Right hindlimb (tissue), 1 donor: ENCODE results near the gene GPR107.

Experiments
- DNase-seq: peaks from one replicate; pipeline ENCODE4 v3.0.0-alpha.2; 2018

Gene GPR107

DNA sequence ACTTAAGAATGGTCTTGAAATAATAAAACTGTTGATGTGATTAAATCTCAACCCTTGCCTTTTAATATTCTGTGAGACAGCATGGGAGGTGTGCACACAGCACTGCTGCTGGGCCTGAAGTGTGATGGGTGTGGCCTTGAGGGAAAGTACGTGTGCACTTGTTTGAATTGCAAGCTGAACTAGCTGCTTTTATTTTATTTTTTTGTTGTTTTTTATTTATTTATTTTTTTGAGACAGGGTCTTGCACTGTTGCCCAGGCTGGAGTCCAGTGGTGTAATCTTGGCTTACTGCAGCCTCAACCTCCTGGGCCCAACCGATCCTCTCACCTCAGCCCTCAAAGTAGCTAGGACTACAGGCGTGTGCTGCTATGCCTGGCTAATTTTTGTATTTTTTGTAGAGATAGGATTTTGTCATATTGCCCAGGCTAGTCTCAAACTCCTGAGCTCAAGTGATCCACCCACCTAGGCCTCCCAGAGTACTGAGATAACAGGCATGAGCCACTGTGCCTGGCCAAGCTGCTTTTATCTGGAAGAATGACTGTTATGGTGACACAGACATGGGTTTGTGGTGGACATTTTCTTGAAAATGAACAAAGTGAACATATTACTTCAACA is 58.9 kb downstream of the GPR107 start:
- no peak for DNase-seq

DNA sequence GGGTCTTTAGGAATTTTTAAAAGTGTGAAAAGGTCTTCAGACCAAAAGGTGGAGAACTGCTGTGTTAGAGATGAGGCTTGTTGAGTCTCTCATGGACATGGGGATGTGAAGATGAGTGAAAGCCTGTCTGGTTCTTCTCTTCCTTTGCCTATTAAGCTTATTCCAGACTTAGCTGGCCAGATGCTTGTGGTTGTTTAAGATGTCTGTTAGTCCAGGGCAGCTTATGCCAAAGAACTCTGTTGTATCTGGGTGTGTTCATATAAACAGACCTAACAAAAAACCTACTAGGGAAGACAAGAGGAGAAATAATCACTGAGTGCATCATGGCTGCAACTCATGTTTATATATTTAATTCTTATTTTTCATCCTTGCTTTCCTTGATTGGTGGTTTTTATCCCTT is 61.0 kb downstream of the GPR107 start:
- DNase-seq: no peak

DNA sequence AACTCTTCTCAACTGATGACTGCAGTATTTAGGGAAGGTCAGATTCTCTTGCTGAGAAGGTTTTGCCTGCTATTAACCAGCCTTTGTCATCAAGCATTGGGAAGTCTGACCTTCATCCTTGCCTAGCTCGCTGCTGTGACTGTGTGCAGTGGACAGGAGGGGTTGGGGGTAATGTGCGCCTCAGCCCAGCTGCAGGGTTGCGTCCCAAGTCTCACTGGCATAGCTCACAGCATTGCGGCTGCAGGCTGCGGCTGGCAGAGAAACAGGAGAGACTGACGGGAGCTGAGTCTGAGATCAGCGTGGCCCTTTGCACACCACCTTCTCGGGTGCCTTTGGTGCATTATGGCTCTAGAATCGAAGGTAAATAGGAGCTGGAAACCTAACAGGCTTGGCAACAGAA is 62.6 kb downstream of the GPR107 start:
- no peak for DNase-seq

DNA sequence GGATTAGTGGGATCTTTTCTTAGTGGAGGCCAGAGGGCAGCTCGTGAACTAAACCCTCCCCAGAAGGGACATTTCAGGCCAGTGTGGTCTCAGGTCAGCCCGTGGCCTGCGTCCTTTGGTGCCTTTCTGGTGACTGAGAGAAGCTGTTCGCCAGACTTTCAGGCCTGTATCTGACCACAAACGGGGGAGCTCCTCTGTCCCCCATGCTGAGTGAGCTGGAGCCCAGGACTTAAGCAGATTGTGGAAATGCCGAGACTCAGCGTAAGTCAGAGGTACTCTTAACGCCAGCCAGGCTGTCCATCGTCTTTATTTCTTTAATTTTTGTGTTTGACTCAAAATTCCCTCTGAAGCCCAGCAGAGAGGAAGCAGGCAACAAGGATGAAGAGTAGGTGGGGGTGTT is 63.7 kb downstream of the GPR107 start:
- DNase-seq: no peak

DNA sequence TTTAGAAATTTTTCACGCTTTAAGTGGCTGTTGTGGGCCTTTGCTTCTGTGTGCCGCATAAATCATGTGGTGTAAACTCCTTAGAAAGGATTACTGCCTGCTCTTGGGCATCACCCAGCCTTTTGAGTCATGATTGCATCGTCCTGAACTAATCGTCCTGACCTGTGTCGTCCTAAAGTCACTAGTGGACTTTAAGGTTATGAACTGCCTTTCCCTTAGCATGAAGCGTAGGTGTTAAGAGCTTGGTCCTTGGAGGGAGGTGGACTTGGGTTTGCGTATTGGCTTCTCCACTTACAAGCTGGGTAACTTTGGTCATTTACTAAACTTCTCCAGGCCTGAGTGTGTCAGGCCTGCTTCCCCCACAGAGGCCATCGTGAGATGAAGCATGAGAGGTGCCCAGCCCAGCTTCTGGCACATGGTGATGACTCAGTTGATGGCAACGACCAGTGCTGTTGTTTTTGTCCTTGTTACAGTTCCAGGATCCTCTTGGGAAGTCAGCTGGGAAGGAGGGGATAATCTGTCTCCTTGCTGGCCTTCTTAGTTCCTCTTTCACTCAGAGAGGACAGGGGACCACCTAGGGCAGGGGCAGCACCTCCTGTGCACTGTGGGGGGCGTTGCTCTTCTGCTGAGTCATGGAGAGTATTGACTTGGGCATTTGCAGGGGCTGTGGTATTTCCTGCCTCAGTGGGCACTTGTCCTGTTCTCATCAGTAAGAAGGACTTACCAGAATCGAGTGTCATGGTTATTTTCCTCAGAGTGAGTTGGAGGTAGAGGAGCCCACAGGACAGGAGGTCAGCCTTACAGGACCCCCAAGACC is 64.3 kb downstream of the GPR107 start:
- DNase-seq: no peak

DNA sequence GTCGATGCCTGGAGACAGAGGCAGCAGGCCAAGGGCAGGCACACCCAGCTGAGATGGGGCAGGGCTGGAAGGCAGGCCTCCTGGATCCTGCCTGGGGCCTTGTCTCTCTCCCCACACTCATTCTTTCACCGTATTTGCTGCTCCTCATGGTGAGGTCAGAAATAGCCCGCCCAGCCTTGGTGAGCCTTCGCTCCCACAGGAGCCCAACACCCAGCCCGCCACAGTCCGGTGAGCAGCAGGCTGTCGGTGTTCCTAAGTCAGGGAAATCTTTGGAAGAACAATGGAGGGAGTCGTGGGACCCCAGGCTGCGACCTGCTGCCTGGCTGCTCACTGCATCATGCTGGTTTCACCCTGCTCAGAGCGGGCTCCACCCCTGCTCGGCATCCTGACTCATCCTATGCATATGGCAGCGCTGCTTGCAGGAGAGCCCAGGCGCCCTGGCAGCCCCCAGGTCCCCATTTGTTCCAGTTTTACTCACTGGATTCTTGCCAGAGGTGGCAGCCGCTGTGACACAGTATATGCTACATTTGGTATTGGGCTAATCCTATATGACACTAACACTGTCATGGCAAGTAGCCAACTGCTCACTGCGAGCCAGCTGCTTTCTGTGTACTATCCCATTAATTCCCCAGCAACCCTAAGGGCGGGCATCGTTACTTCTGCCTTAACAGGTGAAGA is 65.3 kb downstream of the GPR107 start:
- DNase-seq: peak; percentile 85

DNA sequence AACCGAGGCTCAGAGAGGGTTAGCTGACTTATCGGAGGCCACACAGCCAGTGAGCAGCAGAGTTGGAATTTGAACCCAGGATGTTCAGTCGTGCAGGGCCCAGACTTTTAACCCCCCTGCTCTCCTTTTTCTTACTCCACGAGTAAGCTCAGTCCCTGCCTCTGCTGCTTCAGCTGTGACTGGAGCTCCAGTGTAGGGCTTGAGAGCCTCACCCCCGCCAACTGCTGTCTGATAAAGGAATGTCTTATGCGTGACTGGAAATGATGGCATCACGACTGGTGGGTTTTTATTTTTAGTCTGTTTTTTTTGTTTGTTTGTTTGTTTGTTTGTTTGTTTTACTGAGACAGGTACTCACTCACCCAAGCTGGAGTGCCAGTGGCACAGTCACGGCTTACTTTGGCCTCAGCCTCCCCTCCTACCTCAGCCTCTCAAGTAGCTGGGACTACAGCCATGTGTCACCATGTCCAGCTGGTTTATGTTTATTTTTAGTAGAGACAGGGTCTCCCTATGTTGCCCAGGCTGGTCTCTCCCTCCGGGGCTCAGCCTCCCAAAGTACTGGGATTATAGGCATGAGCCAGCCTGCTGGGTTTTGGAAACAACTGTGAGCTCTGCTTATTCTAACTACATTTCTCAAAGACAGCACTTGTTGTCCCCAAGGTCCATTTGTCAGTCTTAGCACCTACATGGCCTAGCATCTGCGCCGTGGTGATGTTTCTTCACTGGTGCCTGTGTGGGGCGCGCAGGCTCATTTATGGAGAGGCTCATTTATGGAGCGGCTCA is 66.0 kb downstream of the GPR107 start:
- no peak for DNase-seq

DNA sequence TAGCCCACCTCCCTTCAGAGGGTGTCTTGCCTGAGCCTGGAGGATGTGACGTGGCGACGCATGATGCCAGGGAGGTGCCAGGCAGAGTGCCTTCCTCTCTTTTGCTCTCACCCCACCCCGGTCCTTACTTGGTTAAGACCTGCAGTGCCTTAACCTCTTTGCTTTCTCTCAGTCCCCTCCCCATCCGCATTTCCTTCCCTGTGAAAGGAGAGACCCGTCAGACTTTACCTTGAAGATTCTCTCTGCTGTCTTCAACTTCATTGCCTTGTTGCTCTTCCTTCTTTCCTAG is 66.5 kb downstream of the GPR107 start:
- DNase-seq: no peak

DNA sequence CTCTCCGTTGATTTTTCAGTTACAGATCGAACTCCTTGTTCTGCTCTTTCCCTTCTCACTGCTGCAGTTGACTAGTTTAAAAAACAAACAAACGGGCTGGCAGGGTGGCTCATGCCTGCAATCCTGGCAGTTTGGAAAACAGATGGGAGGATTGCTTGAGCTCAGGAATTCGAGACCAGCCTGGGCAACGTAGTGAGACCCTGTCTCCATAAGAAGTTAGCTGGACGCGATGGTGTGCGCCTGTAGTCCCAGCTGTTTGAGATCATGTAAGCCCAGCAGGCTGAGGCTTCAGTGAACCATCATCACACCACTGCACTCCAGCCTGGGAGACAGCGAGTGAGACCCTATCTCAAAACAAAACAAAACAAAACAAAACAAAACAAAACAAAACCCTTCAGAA is 67.1 kb downstream of the GPR107 start:
- DNase-seq: no peak

DNA sequence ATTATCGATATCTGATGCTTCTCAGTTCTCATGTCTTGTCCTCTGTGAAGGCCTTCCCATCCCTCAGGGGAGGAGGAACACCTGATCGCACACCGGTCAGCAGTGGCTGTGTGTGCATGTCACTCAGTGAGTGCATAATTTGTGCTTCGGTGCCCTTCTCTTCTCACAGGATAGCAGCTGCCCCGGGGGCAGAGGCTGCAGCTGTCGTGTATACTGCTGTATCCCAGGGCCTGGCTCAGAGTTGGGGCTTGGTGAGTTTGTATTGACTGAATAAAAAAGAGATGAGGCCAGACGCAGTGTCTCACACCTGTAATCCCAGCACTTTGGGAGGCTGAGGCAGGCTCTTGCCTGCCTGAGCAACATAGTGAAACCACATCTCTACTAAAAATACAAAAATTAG is 68.8 kb downstream of the GPR107 start:
- no peak for DNase-seq

DNA sequence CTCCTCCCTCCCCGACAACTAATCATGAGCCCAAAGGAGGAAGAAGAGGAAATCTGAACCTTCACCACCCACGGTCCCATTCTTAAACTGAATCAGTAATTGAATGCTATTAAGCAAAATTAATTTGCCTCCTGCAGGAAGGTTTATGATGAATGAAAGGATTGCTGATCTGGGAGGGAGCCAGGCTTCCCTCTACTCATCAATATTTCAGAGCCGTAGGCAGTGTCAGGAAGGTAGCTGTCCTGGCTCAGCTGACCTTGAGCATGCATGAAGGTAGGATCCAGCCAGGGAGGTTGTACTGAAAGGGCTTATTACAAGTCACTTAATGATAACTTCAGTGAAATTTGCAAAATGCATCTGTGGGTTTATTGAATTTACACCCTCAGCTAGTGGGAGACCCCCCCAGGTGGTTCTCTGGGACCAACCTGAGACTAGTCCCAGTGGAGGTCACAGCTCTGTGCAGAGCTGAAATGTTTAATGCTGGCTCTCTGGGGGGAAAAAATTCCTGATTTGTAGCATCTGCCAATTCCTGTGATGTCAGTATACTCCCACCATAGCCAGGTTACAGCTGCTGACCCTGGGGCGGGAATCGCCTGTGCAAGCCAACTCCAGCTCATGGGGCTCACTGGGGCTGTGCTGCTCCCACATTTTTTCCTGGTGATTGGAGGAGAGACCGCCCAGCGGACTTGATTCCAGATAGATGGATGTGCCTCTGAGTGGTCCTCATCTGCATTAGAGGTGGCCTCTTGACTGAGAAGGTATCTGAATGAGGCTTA is 70.6 kb downstream of the GPR107 start:
- no peak for DNase-seq

DNA sequence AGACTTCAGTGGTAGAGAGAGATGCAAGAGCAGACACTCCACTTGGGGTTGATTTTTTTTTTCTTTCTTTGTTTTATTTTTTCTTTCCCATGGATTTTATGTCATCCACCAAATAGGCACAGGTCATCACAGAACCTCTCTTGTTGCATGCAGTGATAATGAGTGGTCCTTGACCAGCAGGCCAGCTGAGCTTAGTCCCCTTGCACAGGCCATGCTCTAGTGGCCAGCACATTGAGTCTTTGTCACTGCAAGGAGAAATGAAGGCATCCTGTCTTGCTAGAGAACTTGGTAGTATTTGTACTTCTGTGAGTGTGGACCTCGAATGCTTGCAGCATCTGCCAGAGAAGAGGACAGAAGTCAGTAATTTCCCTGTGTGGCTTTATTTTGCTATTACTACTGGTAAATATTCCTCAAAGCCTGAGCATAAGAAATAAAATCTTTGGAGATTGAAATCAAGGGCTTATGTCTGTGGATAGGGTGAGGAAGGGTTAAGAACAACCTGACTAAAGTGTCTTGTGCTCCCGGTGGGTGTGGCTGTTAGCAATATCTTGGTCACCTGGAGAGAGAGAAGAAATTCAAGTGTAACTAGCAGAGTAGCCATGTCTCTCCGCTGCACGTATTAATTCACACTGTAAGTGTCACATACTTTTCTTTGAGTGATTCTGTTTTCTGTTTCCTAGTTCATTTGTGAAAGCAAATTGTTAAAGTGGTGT is 73.2 kb downstream of the GPR107 start:
- no peak for DNase-seq

DNA sequence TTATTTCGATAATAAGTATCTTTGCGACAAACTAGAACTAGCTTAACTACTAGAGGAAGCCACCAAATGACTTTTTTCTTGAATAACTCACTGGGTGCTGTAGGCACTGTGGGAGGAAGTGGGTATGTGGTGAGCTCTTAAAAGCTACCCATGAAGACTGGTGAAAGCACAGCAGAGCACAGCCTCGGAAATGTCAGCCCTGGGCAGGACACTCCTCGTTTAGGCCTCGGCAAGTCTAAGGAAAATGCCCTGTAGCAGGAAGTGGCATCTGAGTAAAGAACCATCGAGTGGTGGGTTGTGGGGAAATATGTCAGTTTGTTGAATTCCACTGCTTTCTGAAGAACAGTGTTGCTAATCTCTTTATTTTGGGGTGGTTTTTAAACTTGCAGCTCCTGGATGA is 74.5 kb downstream of the GPR107 start:
- no peak for DNase-seq

DNA sequence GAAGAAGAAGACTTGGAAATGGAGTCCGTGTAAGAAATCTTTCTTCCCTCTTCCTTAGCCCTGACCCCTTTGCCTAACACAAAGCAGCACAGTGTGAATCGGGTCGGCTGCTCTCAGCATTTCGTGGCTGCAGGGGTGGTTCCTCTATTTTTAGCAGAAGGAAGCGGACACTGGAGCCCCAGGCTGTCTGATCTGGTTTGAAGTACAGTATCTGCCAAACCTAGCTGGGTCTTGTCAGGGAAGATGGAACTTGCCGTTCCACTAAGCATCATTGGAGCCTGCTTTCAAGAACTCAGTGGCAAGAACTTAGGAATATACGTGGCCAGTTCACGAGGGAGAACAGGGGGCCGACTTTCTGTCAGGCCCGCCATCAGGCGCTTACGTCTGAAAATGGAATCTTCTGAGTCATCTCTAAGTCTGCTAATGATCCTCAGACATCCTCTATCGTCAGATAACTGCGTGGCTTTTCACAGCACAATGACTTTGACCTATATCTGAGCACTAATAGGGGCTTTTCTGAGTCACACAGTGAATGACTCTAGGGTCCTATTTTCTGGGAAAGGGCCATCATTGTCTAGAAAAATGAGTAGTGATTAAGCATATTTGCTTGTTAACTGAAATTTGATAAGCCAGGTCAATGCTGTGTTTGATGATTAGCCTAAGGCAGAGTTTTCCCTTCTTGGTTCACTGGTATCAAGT is 75.2 kb downstream of the GPR107 start:
- peak; percentile 50 for DNase-seq

DNA sequence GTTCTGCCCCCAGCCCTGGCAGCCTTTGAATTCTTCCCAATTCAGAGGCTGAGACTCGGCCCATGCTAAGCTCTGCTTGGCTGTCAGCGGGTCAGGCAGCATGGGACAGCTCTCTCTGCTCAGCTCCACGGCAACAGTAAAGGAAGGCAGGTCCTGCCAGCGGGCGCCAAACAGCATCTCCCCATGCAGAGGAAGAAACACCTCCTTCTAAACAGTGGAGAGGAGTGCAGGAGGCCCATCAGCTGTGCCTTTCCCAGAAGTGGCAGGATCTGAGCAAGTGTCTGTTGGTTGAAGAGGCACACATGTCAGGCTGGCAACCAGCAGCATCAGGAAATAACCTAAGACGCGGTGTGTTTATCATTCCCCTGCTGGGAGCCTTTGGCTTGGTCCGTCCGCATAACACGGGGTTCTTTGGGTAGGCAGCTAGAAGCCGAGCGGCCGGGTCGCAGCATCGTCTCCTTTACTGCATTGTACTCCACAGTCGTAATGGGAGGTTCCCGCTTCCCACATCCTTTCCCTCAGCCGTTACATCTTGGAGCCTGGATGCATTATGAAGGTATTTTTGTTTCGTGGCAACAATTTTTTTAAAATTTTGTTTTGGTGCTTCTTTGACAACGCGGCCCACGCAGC is 75.8 kb downstream of the GPR107 start:
- DNase-seq: no peak

DNA sequence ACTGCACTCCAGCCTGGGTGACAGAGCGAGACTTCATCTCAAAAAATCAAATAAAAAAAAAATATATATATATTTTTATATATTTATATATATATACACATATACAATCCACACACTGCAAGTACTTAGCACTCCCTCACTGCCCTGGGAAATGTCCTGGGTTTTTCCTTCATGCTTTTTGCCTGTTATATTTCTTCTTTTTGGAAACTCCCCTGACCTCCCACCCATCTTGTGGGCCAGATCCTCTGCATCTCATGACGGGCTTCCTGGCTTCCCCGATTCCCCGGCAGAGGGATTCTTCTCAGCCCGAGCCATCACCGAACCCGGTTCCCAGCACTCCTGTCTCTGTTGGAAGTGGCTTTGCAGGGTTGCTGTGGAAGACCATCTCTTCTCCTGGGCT is 79.0 kb downstream of the GPR107 start:
- no peak for DNase-seq

DNA sequence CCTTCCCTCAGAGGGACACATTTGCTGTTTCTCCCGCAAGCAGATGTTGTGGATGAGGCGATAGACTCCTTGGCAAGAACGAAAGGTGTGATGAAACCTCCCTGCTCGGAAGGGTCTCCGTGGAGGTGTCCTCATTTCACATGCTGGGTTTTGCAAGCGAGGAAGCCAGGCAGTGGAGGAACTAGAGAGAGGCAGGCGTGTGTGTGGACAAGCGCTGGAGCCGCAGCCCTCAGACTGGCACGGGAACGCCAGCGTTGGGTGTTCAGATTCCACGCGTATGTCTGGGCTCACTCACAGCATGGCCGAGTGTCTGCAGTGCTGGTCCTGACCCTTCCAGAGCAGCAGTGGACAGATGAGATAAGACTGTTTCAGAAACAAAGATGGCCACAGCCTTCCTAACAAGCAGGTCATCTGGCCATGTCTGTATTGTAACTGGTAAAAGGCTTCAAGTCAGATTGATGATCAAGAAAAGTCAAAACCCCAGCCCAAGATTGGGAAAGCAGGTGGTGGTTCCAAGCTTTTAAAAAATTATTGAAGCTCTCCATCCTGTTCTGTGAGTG is 83.5 kb downstream of the GPR107 start:
- DNase-seq: no peak

DNA sequence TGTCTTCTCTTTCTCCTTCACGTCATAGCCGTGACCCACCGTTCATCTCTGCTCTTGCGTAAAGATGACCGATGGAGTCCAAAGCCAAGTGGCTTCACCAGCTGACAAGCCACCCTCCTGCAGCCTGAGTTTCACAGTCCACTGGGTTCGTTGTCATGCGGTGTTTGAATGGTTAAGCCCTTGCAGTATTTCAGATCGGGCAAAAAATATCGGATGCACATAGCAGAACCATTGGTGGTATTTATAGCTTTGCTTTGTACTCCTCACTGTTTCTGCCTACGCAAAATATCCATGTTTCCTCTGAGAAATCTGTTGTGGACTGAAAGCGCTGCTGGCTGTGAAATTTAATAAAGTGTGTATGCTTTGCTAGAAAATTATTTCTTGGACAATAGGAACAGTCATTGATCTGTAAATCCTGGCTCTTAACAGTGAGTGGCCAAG is 84.0 kb downstream of the GPR107 start:
- no peak for DNase-seq

DNA sequence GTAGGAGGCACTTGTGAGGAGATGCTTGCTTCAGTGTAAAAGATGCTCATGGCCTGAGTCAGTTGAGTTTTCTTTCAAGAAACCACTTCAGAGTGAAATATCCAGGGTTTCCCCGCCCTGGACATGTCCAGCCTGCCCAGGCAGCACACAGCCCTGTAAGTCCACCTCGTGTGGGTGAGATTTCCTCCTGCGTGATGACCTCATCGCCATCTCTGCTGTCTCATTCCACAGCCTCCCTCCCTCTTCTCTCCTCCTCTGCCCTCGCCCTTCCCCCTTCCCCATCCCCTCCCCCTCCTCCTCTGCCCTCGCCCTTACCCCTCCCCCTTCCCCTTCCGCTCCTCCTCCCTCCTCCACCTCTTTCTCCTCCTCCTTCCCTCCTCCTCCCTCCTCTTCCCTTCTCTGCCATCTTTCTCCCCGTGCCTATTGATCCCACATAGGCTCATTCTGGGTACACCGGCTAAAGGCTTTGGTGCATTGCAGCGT is 84.5 kb downstream of the GPR107 start:
- DNase-seq: no peak

DNA sequence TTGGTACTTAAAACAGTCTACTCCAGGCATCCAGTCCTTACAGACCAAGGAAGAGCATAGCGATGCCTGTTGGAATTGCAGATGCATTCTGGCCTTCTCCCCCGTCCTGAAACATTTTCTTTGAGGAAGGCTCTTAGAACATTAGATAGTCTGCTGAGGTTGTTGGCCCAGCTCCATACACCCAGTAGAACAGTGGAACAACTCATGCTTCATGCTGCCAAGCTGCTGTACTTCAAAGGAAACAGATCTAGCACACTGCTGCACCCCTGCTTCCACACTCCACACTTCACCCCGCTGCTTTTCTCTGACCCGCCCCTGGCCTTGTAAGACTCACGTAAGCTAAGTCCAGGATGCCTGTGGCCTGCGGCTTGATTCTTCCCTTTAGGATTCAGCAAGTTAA is 85.1 kb downstream of the GPR107 start:
- peak; percentile 73 for DNase-seq
